SKM-1 treated with dmso at 0.1 percent for 144 hours (cell line): ENCODE measurements around the gene DNAH6.
A peak's percentile ranks its signal among the peaks of the same experiment; 100 is the strongest.

Experiments
- DNase-seq: peaks from one replicate; lab custom pipeline; 2025; ENCODE audit not compliant: unreplicated experiment; lab: John Stamatoyannopoulos, UW

Gene DNAH6

DNA sequence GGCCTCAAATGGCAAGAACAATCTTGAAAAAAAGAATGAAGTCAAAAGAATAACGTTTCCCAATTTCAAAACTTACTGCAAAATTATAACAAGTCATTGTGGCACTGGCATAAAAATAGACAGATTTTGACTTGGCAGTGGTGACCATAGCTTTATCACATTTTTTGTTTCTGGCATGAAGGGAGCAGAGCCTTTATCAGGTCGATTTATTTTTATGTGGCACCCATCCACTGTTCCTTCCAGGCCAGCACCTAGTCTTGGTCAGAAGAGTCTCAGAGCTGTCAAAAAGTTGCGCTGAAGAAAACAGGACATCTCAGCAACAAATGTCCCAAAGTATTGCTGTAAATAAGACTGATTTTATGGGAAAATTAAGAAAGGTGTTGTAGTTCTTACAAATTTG, 272.2 kb downstream of the DNAH6 start:
- no peak for DNase-seq

DNA sequence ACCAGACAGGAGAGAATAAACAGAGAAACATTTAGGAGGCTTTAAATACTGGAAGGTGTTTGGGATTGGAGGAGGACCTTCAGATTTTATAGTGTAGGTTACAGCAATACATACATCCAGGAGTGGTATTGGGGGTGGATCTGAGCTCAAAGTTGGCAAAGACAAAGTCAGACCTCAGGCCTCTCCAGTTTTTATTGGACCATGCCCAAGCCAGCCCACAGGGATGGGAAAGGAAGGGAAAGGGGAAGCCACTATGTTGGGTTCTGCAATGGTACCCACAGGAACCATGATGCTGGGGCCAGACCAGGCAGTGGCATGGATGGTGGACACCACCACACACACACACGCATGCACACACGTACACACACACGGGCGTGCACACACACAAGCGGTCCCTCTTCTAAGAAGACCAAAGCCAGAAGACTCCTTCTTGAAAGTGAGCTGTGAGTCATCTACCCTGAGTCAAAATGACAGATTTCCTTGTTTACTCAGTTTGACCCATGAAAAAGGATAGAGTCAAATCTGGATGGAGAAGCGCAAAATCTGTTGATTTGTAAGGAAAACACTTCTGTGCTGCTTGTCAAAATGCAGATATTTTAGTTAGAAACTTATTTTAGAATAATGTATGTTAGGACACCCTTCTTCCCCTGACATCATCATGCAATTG, 276.7 kb downstream of the DNAH6 start:
- no peak for DNase-seq

DNA sequence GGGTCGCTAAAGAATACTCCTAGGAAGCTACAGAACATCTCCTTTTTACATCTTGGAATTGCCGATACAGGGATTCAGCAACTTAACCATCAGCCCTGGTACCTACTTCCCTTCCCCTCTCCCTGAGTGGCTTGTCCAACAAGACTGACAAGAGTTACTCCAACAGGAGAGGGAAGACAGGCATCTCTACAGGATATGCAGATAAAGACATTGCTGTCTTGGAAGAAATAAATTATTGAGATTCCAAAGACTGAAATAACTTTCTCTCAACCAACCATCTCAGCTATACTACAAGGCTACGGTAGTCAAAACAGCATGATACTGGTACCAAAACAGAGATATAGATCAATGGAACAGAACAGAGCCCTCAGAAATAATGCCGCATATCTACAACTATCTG, 277.3 kb downstream of the DNAH6 start:
- DNase-seq, result no peak

DNA sequence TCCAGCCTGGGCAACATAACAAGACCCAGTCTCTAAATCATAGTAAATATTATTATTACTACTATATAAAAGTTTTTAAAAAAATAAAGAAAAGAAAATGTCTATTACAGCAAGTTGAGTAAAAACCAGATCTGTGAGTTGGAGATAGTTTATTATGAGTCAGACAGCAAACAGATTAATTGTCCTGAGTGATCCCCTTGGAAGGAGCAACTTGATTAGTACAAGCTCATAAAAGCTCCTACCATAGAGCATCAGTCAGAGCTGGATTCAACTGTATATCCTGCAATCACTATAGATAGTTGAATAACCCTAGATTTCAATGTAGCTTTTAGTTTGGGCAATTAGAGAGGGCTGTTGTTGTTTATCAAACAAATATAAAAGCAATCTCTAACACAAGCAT, 280.5 kb downstream of the DNAH6 start:
- no peak for DNase-seq

DNA sequence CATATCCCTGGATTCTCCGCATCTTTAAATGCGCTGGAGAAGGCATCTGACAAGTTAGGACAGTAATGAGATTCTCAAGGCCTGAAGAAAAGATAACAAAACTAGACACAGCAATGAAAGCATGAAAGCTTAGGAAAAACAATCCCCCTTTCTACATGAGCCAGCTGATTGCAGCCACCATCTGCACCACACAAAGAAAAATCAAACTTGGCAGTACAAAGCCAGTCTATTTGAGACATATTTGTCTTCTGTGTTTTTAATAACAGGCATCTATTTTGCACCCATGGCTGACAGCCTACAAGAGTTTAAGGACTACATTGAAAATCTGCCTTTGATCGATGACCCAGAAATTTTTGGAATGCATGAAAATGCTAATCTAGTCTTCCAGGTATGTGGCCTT, 281.0 kb downstream of the DNAH6 start:
- DNase-seq, result no peak

DNA sequence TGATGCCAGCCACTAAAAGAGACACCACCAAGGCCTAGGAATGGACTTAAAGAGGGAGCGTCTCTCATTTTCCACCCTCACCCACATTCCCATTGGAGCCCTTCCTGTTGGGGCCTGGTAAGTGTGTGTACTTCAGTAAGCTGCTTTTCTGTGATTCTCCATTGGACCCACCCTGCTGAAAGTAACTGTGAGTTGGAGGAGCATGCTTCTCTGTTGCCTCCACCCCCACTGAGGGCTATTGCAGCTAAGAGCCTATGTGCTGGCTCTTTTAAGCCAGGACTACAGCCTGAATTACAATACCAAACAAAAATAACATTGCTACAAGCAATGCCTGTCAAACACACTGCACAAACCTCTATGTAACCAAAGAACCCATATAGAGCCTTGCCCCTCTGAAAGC, 283.5 kb downstream of the DNAH6 start:
- DNase-seq, result no peak

DNA sequence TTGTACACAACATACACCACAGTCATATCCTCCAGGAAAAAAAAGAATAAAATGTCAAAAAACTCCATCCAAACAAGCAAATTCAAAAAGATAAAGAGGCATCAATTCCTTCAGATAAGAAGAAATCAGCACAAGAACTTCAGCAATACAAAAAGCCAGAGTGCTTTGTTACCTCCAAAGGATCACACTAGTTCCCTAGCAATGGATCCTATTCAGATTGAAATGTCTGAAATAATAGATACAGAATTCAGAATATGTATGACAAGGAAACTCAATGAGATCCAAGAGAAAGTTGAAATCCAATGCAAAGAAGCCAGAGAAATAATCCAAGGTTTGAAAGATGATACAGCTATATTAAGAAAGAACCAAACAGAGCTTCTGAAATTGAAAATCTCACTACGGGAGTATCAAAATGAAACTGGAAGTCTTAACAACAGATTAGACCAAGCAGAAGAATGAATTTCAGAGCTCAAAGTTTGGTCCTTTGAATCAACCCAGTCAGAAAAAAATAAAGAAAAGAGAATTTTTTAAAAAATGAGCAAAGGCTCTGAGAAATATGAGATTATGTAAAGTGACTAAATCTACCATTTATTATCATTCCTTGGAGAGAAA, 284.0 kb downstream of the DNAH6 start:
- no peak for DNase-seq

DNA sequence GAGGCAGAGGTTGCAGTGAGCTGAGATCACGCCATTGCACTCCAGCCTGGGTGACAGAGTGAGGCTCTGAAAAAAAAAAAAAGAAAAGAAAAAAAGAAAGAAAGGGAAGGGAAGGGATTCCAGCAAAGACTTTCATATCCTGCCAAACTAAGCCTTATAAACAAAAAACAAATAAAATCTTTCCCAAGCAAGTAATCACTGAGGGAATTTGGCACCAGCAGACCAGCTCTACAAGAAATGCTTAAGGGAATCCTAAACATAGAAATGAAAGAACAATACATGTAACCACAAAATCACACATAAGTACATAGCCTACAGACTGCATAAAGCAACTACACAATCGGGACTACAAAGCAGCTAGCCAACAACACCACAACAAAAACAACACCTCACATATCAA, 285.5 kb downstream of the DNAH6 start:
- no peak for DNase-seq

DNA sequence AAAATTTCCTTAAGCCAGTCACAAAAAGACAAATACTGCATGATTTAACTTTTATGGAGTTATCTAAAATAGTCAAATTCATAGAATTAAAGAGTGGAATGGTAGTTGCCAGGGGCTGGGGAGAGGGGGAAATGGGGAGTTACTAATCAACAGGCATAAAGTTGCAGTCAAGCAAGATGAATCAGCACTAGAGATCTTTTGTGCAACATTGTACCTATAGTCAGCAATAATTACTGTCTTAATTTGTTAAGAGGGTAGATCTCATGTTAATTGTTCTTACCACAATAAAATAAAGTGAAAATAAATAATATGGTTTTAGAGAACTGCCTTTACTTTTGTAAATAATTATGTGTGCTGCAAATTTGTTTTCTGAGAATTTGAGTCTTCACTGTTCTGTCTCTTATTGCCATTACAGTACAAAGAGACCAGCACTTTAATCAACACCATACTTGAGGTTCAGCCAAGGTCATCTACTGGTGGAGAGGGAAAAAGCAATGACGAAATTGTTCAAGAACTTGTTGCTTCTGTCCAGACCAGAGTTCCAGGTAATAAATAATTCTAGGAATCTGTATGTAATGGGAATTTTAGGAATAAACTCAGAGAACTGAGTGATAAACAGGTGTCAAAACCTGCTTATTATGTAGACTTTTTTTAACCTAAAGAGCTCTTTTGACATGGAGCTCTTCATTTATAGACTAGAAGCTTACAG, 289.1 kb downstream of the DNAH6 start:
- no peak for DNase-seq

DNA sequence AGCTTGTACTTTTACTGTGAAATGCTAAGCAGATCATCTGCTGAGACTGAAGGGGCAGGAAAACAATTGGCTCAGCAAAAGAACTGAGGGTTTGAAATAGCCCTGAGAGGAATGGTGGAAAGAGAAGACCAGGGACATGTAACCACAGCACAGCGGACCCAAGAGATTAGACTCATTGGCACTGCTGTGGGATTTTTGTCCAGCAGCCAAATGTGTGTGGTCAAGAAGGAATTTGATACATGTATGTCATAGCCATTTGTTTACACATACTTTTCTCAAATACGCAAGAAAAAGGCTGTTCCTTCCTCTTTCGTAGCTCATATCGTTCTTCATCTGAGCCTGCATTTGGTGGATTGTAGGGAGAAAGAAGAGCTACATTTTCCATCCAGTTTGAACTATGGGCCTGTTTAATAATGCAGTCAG, 290.8 kb downstream of the DNAH6 start:
- no peak for DNase-seq

DNA sequence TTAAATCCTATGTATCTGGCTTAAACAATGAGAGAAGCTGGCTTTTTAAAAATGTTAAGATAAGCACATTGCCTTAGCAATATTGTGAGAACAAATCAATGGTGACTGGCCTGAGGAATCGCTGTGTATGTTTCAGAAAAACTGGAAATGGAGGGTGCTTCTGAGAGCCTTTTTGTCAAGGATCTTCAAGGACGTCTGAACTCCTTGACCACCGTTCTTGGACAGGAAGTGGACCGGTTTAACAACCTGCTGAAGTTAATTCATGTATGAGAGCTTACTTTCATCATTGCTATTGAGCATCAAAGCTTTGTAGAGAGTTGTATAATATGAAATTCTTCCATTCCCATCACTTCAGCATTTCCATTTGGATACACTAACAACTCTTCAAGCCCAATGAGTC, 292.0 kb downstream of the DNAH6 start:
- no peak for DNase-seq

DNA sequence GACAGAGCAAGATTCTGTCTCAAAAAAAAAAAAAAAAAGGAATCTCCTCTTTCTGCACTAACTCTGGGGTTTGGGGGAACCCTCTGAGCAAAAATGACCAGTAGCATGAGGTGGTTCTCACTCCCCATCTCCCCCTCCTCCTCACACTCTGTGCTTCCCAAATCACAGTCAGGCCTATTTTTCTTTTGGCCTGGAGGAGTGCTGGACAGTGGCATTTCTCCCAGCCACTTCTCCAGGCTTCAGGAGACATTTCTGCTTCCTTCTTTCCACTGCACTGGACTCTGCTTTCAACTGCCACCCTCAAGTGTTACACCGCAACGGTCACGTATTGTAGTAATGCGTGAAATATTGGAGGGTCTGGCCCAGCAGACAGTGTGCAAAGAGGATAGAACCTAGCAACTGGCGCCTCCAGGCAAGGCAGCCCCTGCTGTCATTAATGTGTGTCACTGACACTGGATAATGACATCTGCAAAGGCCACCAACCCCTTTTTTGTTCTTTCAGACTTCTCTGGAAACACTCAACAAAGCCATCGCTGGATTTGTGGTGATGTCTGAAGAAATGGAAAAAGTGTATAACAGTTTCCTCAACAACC, 295.6 kb downstream of the DNAH6 start:
- DNase-seq, result no peak

DNA sequence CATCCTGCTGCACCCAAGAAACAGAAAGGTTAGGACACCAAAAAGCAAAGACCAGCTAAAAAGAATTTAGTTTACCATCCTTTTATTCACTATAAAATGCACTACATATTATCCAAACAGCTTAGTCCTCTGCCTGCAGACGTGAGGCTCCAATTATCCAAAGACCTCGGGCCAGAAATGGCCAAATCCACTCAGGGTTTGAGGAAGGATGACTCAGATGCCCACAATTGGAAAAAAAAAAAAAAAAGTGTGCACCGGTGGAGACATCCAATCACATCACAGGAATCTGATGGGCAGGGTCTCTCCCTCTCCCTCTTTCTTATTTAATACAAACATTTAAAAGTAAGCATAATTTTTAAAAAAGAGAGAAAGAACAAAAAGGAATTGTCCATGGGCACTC, 298.8 kb downstream of the DNAH6 start:
- DNase-seq, result no peak

DNA sequence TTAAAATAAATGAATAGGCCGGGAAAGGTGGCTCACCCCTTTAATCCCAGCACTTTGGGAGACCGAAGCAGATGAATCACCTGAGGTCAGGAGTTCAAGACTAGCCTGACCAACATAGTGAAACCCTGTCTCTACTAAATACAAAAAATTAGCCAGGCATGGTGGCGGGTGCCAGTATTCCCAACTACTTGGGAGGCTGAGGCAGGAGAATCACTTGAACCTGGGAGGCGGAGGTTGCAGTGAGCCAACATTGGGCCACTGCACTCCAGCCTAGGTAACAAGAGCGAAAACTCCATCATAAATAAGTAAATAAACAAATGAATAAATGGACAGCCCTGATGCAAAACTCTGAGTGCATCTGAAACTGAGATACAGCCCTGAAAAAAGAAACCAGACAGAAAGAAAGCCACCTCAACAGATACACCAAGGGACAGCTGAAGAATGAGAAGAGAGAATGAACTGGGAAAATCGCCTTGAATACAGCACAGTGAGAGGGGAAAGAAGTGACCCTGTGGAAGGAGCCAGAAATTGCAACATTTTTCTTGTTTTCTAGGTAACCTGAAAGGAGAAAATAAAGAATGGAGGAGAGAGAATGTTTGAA, 300.2 kb downstream of the DNAH6 start:
- DNase-seq, result no peak

DNA sequence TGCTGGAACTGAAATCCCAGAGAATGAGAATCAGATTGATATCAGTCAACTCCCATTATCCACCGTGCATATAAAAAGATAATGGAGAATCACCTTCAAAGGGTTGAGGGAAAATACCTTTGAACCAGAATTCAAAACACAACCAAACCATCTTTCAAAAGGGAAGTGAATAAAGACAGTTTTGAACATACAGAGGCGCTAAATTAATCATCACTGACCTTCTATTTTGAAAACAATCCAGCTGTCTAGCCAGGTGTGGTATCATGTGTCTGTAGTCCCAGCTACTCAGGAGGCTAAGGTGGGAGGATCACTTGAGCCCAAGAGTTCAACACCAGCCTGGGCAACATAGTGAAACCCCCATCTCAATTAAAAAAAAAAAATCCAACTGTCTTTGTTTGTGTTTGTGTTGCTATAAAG, 300.9 kb downstream of the DNAH6 start:
- DNase-seq, result no peak

DNA sequence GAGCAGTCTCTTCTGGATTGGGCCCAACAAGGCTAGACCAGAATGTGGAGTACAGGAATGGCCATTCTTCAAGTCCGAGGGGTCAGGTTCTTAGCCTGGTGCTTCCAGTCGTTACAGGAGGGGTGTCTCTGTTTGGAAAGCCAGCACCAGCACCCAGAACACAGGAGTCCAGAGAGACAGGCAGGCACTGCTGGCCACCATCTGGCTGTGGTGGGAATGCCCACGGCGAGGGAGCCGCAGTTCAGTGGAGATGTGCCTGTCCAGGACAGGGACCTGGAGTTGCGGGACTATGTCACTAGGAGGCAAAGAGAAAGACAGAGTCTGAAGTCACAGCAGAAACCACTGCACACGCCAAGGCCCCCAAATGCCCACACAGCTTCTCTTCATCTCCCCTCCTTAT, 305.5 kb downstream of the DNAH6 start:
- DNase-seq, result no peak

DNA sequence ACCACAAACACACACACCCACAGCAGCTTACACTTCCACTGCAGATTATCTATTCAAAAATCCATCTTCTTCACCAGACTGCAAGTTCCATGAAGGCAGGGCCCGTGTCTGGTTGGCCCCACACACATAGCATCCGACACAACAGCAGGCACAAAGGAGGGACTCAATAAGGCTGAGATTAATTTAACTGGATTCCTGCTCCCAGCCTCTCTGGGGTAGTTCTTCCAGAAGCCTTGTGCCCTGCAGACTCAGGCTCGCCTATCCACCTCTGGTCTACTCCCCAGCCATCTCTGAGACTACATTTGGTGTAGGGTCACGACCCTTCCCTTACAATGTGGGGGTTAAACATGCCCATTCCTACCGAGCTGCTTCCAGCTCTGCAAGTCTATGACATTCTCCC, 306.9 kb downstream of the DNAH6 start:
- DNase-seq, result no peak

DNA sequence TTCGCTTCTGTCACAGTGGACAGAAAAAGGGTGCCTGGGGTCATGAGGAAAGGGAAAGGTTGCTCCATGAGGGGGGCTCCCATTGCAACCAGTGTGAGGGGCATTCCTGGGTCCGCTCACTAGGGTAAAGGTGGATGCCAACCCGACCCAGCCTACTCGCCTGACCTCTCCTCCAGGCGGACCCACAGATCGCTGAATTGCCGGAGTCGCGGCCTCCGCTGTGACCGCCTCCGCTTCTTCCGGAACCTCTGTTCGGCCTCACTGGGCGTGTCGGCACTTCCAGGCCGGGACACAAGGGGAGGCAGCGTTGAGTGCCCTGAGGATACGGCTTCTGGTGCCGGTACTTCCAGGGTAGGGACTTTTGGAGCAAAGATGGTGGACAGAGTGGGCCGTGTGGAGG, 307.5 kb downstream of the DNAH6 start:
- DNase-seq, result no peak

DNA sequence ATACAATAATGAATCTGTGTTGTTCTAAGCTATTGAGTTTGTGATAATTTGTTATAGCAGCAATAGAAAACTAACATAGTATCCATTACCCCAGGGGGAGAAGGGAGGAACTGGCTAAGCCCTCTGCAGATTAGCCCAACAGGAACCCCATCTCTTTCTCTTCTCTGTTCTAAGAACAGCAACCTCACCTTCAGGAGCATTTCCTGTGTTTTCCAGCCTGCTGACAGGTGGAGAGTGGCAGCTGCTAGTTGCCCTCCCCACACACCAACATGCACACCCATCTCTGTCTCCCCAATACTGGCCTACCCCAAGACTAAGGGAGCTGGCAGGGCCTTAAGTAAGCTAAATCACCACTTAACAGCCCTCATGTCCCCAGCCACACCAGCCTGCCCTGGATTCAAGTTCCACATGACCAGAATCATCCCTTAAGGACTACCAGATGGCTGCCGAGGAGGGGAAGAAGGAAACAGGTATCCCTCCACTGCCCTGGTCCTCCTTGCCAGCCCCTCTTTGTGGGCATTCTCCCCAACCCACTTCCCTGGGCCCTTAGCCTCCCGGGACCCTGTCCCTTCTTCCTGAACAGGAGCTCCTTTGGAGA, 311.8 kb downstream of the DNAH6 start:
- no peak for DNase-seq

DNA sequence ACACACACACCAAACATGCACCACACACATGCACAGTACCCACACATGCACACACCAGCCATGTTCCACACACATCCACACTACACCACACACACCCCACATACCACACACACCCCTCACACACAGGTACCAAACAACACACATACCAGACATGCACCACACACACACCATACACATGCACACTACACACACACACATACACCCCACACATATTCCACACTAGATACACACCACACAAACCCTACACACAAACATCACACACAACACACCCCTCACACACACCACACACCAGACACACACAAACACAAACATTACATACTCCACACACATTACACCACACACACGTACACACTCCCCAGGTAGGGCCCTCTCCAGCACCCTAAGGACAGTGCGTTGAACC, 313.4 kb downstream of the DNAH6 start:
- no peak for DNase-seq

DNA sequence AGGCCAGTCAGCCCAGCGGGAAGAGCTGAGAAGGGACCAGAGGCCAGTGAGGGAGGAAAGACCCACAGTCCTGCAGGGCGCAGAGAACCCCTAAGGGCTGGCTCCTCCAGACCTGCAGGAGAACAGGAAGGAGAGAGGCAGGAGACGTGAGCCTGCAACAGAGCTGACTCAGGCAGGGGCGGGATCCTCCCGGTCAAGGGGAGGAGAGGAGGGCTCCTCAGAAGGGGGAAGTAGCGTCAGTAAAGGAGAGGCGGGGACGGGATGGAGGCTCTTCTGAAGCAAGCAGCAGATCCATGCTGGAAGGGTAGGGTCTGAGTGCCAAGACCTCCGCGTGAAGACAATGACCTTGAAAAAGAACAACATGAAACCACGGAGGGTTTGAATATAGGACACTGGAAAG, 313.8 kb downstream of the DNAH6 start:
- DNase-seq, result peak; percentile 94
